Type B pancreatic cell (in vitro differentiated cells): ENCODE data around the gene TUBA1A. TPM values are rescaled to one million over a fixed set of nuclear protein-coding genes. Genes with fewer than 3 reads are reported as not detected.

Source experiments
- DNase-seq: peaks from one replicate; pipeline ENCODE4 v3.0.0; 2021; ENCODE audit warnings: mixed read lengths; ENCODE audit not compliant: unreplicated experiment; ENCODE audit errors: extremely low spot score
- H3K27ac Mint-ChIP-seq: 2 replicates; pipeline ENCODE4 v1.8.0; 2021; ENCODE audit warnings: mild to moderate bottlenecking, mixed read lengths
- H3K27me3 Mint-ChIP-seq: 2 replicates; pipeline ENCODE4 v1.8.0; 2021; ENCODE audit warnings: mixed read lengths
- H3K36me3 Mint-ChIP-seq: 2 replicates; pipeline ENCODE4 v1.8.0; 2021; ENCODE audit warnings: mixed read lengths
- H3K4me1 Mint-ChIP-seq: one replicate; pipeline ENCODE4 v1.8.0; 2021; ENCODE audit warnings: mixed read lengths; ENCODE audit not compliant: unreplicated experiment
- H3K4me3 Mint-ChIP-seq: 2 replicates; pipeline ENCODE4 v1.8.0; 2021; ENCODE audit warnings: mild to moderate bottlenecking, mixed read lengths
- H3K9me3 Mint-ChIP-seq: 2 replicates; pipeline ENCODE4 v1.8.0; 2021; ENCODE audit warnings: mixed read lengths
- CTCF ChIP-seq: fragments of 200-600 bp; sonication (generic); conservative IDR thresholded peaks from 2 replicates; pipeline ENCODE4 v1.5.0; 2021; ENCODE audit warnings: antibody characterized with exemption, mild to moderate bottlenecking
- long read RNA-seq: library from polyadenylated mRNA; unstranded; transcript quantifications from one replicate; pipeline ENCODE4 v2.0.0, GENCODE V29; 2020
- total RNA-seq: library from RNA; stranded (reverse); gene quantifications from 2 replicates; pipeline ENCODE4 v1.2.1, GENCODE V29; 2021; ENCODE audit warnings: low replicate concordance

Gene TUBA1A
- total RNA-seq, result 211 and 489 TPM in 2 replicates
- long read RNA-seq, transcript TUBA1A-202 (4 exons, 1,915 nt), result major isoform, 2,256 of 2,443 reads
- long read RNA-seq, transcript TUBA1A-207 (3 exons, 1,384 nt), result minor isoform, 95 of 2,443 reads
- long read RNA-seq, partial matches to known transcripts, result 5 of 2,443 reads
- long read RNA-seq, other reads (novel, unspliced or antisense), result 79 of 2,443 reads

GRCh38 chr12:49188916-49189367, at the start of gene TUBA1A:
TSS of gene TUBA1A (minus strand) at chr12:49189080. CDS start at chr12:49188979, 101 bp downstream.
- peak within 1 kb of the TSS; percentile 99 for H3K4me3 Mint-ChIP-seq
- H3K27ac Mint-ChIP-seq, result peak within 1 kb of the TSS; percentile 99
- H3K27me3 Mint-ChIP-seq, result peaks cover 3% of the 10 kb centered on the region
- H3K4me1 Mint-ChIP-seq, result peaks cover 14% of the 10 kb centered on the region
- DNase-seq, result peak; percentile 92
- H3K9me3 Mint-ChIP-seq, result no peaks in the 10 kb centered on the region
- no peak for TF ChIP-seq CTCF
- peaks cover 25% of the 10 kb centered on the region for H3K36me3 Mint-ChIP-seq

GRCh38 chr12:49236423-49236822, 47.5 kb upstream of the TUBA1A start:
- DNase-seq, result no peak
- Mint-ChIP-seq H3K4me1 (peaks cover 25% of the 10 kb centered on the region), H3K27me3 (no peaks in the 10 kb centered on the region), H3K27ac (no peak overlapping the region), H3K36me3 (no peaks in the 10 kb centered on the region), H3K4me3 (peak overlapping the region; percentile 42), H3K9me3 (no peaks in the 10 kb centered on the region)
- no peak for TF ChIP-seq CTCF

- peak overlapping the region; percentile 66 for H3K27ac Mint-ChIP-seq
- no peaks in the 10 kb centered on the region for H3K36me3 Mint-ChIP-seq
- TF ChIP-seq CTCF, result no peak
- H3K9me3 Mint-ChIP-seq, result no peaks in the 10 kb centered on the region
- DNase-seq, result no peak
- peak overlapping the region; percentile 91 for H3K4me3 Mint-ChIP-seq
- peaks cover 34% of the 10 kb centered on the region for H3K4me1 Mint-ChIP-seq
- no peaks in the 10 kb centered on the region for H3K27me3 Mint-ChIP-seq
These were observed 45.1 kb upstream of the TUBA1A start for GRCh38 chr12:49233842-49234526.

GRCh38 chr12:49232940-49233841, 44.3 kb upstream of the TUBA1A start:
- Mint-ChIP-seq H3K4me3 (peak overlapping the region; percentile 91), H3K27me3 (no peaks in the 10 kb centered on the region), H3K9me3 (no peaks in the 10 kb centered on the region), H3K4me1 (peaks cover 34% of the 10 kb centered on the region), H3K27ac (peak overlapping the region; percentile 66), H3K36me3 (no peaks in the 10 kb centered on the region)
- no peak for TF ChIP-seq CTCF
- peak; percentile 74 for DNase-seq

GRCh38 chr12:49231878-49232655, 43.2 kb upstream of the TUBA1A start:
- Mint-ChIP-seq H3K4me3 (no peak overlapping the region), H3K9me3 (no peaks in the 10 kb centered on the region), H3K4me1 (peaks cover 42% of the 10 kb centered on the region), H3K36me3 (no peaks in the 10 kb centered on the region), H3K27ac (peak overlapping the region; percentile 66), H3K27me3 (no peaks in the 10 kb centered on the region)
- DNase-seq, result no peak
- TF ChIP-seq CTCF, result no peak
